Ovary (tissue), 9 donors: ENCODE data around the gene SLC35A3. TPM values are rescaled to one million over a fixed set of nuclear protein-coding genes. Genes with fewer than 3 reads are reported as not detected.

Source experiments
- DNase-seq, 5 donors: peaks; one replicate each; pipeline ENCODE4 v3.0.0-alpha.2; 2019 to 2020
- H3K27ac ChIP-seq, 2 donors: fragments of 200-600 bp; one replicate each; pipeline versions ENCODE4 v1.5.1 to v1.8.0; 2019 to 2022
- H3K27me3 ChIP-seq: fragments of 200-600 bp; one replicate; pipeline ENCODE4 v1.8.0; 2022
- H3K36me3 ChIP-seq: fragments of 200-600 bp; sonication (generic); one replicate; pipeline ENCODE4 v1.5.1; 2019
- H3K4me1 ChIP-seq: one replicate; pipeline ENCODE4 v1.8.1; 2013; ENCODE audit warnings: mild to moderate bottlenecking, moderate library complexity; ENCODE audit not compliant: insufficient read depth
- H3K4me3 ChIP-seq: fragments of 200-600 bp; sonication (generic); one replicate; pipeline ENCODE4 v1.5.1; 2017
- H3K9me3 ChIP-seq, 2 donors: fragments of 200-600 bp in 1 of 2; sonication (generic) in 1 of 2; one replicate each; pipeline versions ENCODE4 v1.5.1 to v1.8.1; 2013 to 2019; ENCODE audit warnings: mild to moderate bottlenecking in 1 of 2, moderate library complexity in 1 of 2
- CTCF ChIP-seq, 3 donors: fragments of 450-650 bp in 2 of 3; fragments of 200-600 bp in 1 of 3; IDR thresholded peaks; one replicate each; pipeline versions ENCODE4 v1.5.1 to v1.8.0; 2016 to 2022; ENCODE audit warnings: antibody characterized with exemption in 3 of 3, mild to moderate bottlenecking in 1 of 3
- EP300 ChIP-seq: sonication (generic); formaldehyde crosslinking; IDR thresholded peaks from one replicate; pipeline ENCODE4 v1.6.1; 2017; ENCODE audit warnings: antibody characterized with exemption
- POLR2A ChIP-seq: fragments of 450-650 bp; IDR thresholded peaks from one replicate; pipeline ENCODE4 v1.6.1; 2017; ENCODE audit warnings: antibody characterized with exemption, mild to moderate bottlenecking, moderate library complexity
- WGBS, 3 donors: extraction: QIAGEN DNeasy Blood & Tissue Kit in 1 of 3; methylation state at CpG; one replicate each; pipeline versions ENCODE4 v1.1.5 to v1.1.7; 2013 to 2017; 5-methylcytosine and 5-hydroxymethylcytosine counted together
- intact Hi-C, 4 donors: fragments of 100-400 bp; cut with DNase I; formaldehyde crosslinking; loops; one replicate each; pipeline versions ENCODE4 v1.11.0 to v1.15.1; 2022 to 2023
- polyA plus RNA-seq, 2 donors: library from polyadenylated mRNA; stranded (reverse); fragments of 200-250 nt in 1 of 2; fragments of 350-450 nt in 1 of 2; fragmentation: Illumina TruSeq in 1 of 2; extraction: RNeasy Lipid Tissue Mini Kit (QIAGEN cat#74804) in 1 of 2; gene quantifications; one replicate each; pipeline ENCODE4 v1.2.3, GENCODE V29; 2013 to 2014
- total RNA-seq, 7 donors: library from RNA; depleted of rRNA in 2 of 7; stranded (reverse); fragments of >200 nt in 2 of 7; fragmentation: NEBNext Ultra II Directional in 3 of 7; extraction: Animal tissue kit (Norgen Biotek cat#: 25700) in 3 of 7; gene quantifications; one replicate each; pipeline versions ENCODE4 v1.1.0 to v1.2.4, GENCODE V29; 2016 to 2023
- donor health status: DM: no; HTN: no; CAD: no; lungs with moderate emphysema.
- donor health status: DM: no; HTN: no; CAD: no.
- donor health status: Bipolar disorder and iron deficiency.
- donor health status: DM: yes; HTN: yes; CAD: no.
- donor health status: DM: no; HTN: no; CAD: no.
- donor health status: DM: yes; HTN: yes; CAD: no.

The SLC35A3 gene
- total and polyA plus RNA-seq, 9 donors, result 7.7 to 22.8 (median 14.3) TPM

DNA sequence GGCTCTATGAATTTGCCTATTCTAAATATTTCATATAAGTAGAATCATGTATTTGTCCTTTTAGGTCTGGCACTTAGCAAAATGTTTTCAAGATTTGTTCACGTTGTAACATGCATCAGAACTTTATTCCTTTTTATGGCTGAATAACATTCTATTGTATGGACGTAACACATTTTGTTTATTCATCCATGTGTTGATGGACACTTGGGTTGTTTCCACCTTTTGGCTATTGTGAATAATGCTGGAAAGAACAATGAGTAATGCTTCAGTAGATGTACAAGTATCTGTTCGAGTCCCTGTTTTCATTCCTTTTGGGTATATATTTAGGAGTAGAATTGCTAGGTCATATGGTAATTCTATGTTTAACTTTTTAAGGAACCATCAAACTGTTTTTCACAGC is 24.7 kb downstream of the SLC35A3 start:
- H3K36me3 ChIP-seq, result no peaks in the 10 kb centered on the region
- no peaks in the 10 kb centered on the region for H3K9me3 ChIP-seq
- 66 to 97% (median 96%) methylated on average over 3 of the region's 3 CpGs for WGBS, 3 donors
- TF ChIP-seq POLR2A (no peak), EP300 (no peak), CTCF (IDR thresholded peaks at IDR 0.05) (no peak)
- H3K4me3 ChIP-seq, result no peak overlapping the region
- intact Hi-C loops, result no loop called here
- H3K27ac ChIP-seq, result no peak overlapping the region
- H3K27me3 ChIP-seq, result no peaks in the 10 kb centered on the region
- no peak for DNase-seq
- no peaks in the 10 kb centered on the region for H3K4me1 ChIP-seq

DNA sequence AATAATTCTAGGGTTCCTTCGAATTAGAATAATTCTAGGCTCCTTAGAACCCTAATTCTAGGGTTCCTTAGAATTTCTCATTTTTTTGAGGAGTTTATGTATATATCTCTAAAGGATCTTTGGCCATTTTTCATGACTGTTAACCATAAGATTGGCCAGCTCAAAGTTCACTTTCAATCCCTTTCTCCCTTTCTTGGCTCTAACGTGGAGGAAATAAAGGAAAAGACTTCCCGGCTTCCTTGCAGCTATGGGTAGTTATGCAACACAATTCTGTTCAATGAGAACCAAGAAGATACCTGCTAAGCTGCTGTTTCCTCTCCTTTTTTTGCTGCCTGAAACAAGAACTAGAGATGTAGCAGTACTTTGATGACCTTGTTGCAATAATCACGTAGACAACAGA is 27.2 kb downstream of the SLC35A3 start:
- DNase-seq, result no peak
- no peak overlapping the region for H3K27ac ChIP-seq
- WGBS, 3 donors, result 93 to 97% (median 95%) methylated on average over 4 of the region's 4 CpGs
- no peaks in the 10 kb centered on the region for H3K4me1 ChIP-seq
- no peaks in the 10 kb centered on the region for H3K9me3 ChIP-seq
- intact Hi-C loops, result no loop called here
- no peaks in the 10 kb centered on the region for H3K27me3 ChIP-seq
- TF ChIP-seq POLR2A (no peak), CTCF (IDR thresholded peaks at IDR 0.05) (no peak), EP300 (no peak)
- no peak overlapping the region for H3K4me3 ChIP-seq
- no peaks in the 10 kb centered on the region for H3K36me3 ChIP-seq

DNA sequence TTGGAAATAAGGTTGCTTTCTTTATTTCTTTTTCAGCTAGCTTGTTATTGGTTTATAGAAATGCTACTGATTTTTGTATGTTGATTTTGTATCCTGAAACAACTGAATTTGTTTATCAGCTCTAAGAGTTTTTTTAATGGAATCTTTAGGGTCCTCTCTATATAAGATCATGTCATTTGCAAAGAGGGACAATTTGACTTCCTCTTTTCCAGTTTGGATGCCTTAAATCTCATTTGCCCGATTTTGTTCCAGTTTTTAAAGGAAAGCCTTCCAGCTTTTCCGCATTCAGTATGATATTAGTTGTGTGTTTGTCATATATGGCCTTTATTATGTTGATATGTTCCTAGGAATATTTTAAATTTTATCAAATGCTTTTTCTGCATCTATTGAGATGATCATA is 31.7 kb downstream of the SLC35A3 start:
- TF ChIP-seq POLR2A (no peak), CTCF (IDR thresholded peaks at IDR 0.05) (no peak), EP300 (no peak)
- no peaks in the 10 kb centered on the region for H3K27me3 ChIP-seq
- WGBS, 3 donors, result 94 to 98% (median 97%) methylated on average over 2 of the region's 2 CpGs
- no peak overlapping the region for H3K27ac ChIP-seq
- no peak overlapping the region for H3K4me3 ChIP-seq
- intact Hi-C loops, result no loop called here
- no peak for DNase-seq
- H3K36me3 ChIP-seq, result no peaks in the 10 kb centered on the region
- no peaks in the 10 kb centered on the region for H3K4me1 ChIP-seq
- no peaks in the 10 kb centered on the region for H3K9me3 ChIP-seq

DNA sequence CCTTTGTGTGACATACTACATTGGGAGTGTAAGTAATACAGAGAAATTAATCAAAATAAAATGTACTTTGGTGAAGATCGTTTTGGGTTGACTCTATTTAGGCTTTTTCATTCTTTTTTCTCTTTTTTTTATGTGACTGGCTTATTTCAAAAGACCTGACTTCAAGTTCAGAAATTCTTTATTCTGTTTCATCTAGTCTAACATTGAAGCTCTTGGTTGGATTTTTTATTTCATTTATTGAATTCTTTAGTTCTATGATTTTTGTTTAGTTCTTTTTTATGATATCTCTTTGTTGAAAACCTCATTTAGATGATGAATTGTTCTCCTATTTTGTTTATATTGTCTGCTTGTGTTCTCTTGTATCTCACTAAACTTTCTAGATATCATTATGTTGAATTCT is 35.6 kb downstream of the SLC35A3 start:
- no peaks in the 10 kb centered on the region for H3K27me3 ChIP-seq
- no peak overlapping the region for H3K4me3 ChIP-seq
- intact Hi-C loops, result no loop called here
- no peaks in the 10 kb centered on the region for H3K36me3 ChIP-seq
- TF ChIP-seq EP300, result no peak
- TF ChIP-seq CTCF (IDR thresholded peaks at IDR 0.05), result no peak
- TF ChIP-seq POLR2A, result no peak
- no peak for DNase-seq
- no peaks in the 10 kb centered on the region for H3K4me1 ChIP-seq
- H3K27ac ChIP-seq, result no peak overlapping the region
- 91 to 95% (median 94%) methylated on average over 1 of the region's 1 CpG for WGBS, 3 donors
- no peaks in the 10 kb centered on the region for H3K9me3 ChIP-seq

DNA sequence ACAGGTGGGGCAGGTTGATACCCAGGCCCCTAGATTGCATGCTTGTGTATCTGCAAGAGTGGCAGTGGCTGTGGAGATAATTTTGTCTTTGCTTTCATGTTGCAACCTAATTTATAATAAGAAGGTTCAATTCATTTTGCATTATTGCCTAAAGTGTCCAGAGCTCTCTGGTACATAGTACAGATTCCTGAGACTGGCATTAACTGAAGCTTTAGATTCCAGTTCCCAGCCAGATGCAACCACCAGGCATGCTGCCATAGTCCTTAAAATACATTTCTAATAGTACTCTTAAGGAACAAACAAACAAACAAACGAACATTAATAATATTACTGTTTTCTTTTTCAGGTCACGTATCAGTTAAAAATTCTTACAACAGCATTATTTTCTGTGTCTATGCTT is 36.9 kb downstream of the SLC35A3 start:
- no peak overlapping the region for H3K4me3 ChIP-seq
- H3K27ac ChIP-seq, result no peak overlapping the region
- TF ChIP-seq POLR2A (no peak), CTCF (IDR thresholded peaks at IDR 0.05) (no peak), EP300 (no peak)
- no peaks in the 10 kb centered on the region for H3K27me3 ChIP-seq
- intact Hi-C loops, result no loop called here
- WGBS, 3 donors, result 91 to 95% (median 92%) methylated on average over 2 of the region's 2 CpGs
- H3K9me3 ChIP-seq, result no peaks in the 10 kb centered on the region
- no peaks in the 10 kb centered on the region for H3K4me1 ChIP-seq
- no peak for DNase-seq
- no peaks in the 10 kb centered on the region for H3K36me3 ChIP-seq
